Measurements from ENCODE around the gene CILP2.

- TF ChIP-seq POLR2AphosphoS5 (IDR thresholded peaks at IDR 0.05) (no peak), CTCF (IDR thresholded peaks at IDR 0.05) (no peak)
Observed at GRCh38 chr19:19527674-19528625, 10.1 kb upstream of the CILP2 start.
